Superior temporal gyrus (tissue), 1 donor: Measurements from ENCODE around the gene SF3A1.
"Not testable (repeated sequence)": the region's sequence is repeated elsewhere in the genome, so short reads cannot be mapped to it uniquely, and the experiment has no call there.

Experiments
- DNase-seq: peaks from one replicate; pipeline ENCODE4 v3.0.0-alpha.2; 2016; ENCODE audit errors: extremely low spot score

The SF3A1 gene, protein sequence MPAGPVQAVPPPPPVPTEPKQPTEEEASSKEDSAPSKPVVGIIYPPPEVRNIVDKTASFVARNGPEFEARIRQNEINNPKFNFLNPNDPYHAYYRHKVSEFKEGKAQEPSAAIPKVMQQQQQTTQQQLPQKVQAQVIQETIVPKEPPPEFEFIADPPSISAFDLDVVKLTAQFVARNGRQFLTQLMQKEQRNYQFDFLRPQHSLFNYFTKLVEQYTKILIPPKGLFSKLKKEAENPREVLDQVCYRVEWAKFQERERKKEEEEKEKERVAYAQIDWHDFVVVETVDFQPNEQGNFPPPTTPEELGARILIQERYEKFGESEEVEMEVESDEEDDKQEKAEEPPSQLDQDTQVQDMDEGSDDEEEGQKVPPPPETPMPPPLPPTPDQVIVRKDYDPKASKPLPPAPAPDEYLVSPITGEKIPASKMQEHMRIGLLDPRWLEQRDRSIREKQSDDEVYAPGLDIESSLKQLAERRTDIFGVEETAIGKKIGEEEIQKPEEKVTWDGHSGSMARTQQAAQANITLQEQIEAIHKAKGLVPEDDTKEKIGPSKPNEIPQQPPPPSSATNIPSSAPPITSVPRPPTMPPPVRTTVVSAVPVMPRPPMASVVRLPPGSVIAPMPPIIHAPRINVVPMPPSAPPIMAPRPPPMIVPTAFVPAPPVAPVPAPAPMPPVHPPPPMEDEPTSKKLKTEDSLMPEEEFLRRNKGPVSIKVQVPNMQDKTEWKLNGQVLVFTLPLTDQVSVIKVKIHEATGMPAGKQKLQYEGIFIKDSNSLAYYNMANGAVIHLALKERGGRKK

DNA sequence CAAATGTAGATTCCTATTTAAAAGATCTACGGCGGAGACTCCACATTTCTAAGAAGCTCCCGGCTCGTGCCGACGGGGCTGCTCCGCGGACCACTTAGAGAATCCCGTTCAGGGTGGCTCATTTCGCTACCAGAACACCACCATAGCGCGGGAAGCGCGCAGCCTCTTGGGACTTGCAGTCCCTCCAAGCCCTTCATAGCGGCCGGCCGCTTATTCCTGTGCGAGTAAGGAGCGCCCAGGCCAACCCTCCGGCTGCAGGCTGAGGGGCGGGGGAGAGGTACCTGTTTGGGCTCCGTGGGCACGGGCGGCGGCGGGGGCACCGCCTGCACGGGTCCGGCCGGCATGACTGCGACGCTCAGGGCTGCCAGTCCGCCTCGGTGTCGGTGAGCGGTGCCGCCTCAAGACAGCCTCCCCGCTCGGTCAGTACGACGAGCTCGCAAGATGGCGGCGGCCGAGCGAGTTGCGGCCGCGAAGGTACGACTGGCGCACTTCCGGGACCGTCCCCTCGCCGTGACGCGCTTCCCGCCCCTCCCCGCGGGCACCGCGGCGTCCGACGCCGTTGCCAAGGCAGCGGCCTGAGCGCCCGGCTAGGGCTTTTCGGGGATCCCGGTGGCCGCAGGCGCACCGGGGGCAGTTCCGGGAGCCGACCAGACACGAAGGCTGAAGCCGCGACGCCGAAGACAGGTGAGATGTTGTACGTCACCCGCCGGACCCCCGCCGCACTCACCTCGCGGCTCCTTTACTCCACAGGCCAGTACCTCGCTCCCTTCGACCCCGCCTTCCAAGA, at the start of gene SF3A1, which contains the start of gene CCDC157:
Gene SF3A1, minus strand, starts transcription at position 446 of the 787 bp plus-strand sequence. Its CDS starts 102 bp downstream, at position 344.
Gene CCDC157, plus strand, starts transcription at position 559 of the 787 bp plus-strand sequence. CDS start 8,994 bp downstream, outside the sequence.
- peak; percentile 91 for DNase-seq

DNA sequence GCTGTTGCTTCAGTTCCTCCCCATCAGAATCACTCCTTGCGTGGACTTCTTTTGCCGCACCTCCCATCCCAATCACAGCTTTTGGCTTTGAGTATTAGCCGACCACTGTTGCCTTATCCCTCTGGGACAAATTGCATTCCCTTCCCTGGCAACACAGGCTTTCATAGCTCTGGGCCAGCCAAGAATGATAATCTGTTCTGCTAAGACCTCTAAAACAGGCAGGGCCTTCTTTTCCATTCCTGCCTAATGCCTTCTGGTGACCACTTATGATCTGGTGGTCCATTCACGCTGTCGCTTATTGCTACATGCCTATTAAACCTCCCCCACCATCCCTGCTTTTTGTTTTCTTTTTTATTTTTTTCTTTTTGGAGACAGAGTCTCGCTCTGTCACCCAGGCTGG, 49.7 kb upstream of the SF3A1 start:
- DNase-seq = no peak

DNA sequence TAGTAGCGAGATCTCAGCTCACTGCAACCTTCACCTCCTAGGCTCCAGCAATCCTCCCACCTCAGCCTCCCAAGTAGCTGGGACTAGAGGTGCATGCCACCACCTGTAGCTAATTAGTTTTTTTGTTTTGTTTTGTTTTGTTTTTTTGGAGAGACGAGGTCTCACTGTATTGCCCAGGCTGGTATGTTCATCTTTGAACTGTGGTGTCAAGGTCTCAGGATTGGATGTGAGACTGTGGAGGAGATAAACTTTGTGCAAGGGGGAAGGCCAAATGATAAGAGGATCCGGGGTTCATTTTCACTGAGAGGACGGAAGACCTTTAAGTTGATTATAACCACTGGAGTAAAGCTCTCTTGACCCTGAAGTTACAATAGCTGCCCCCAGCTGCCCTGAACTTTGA, 49.0 kb upstream of the SF3A1 start:
- DNase-seq = no peak

DNA sequence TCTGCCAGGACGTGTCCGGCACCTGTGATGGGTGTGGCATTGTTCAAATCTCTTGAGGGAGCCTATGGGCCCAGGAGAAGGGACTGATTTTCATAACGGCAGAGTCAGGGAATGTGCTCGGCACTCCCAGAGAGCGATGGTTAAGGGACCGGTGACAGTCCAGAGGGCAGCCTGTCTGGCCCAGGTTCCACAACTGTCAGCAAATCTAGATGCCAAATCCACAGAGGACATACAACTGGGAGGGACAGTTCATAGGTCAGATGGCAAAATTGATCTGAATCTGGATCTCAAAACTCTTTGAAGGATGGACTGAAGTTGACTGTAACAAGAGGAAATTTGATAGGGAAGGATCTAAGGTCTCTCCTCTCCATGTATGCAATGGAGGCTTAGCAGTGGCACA, 47.6 kb upstream of the SF3A1 start:
- DNase-seq = no peak

DNA sequence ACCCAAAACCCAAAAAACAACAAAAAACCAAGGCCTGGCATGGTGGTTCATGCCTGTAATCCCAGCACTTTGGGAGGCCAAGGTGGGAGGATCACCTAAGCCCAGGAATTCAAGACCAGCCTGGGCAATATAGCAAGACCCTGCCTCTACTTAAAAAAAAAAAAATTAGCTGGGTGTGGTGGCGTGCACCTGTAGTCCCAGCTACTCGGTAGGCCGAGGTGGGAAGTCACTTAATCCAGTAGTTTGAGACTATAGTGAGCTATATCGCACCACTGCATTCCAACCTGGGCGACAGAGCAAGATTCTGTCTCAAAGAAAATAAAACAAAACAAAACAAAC, 46.0 kb upstream of the SF3A1 start:
- not testable (repeated sequence) for DNase-seq

DNA sequence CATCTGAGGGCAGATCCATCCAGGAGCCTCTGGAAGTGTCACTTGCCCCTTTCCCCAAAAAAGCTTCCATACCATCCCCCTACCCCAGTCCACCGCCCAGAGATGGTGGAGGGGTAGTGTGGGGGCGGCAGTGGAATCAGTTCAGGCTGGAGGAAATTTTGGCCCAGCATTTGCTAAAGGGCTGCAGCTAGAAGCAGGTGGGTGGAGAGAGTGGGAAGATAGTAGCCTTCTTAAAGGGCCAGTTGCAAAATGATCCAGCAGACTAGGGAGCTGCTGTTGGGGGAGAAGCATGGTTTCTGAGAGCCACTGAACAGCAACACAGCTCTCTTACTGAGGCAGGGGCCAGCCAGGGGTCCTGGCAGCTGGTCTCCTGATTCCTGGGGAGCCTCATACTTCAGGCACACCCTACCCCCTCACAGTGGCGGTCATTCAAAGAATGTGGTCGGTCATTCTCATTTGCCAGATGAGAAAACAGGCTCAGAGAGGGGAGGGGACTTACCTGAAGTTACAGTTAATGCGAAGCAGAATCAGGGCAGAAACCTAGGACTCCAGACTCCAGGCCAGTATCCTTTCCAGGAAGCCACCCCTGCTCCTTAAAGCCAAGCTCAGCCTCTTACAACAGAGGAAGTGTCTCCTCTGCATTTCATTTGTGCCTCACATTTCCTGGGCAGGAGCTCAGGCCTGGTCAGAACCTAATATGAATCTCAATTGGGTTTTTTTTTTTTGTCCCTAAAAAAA, 45.5 kb upstream of the SF3A1 start:
- DNase-seq = peak; percentile 51

DNA sequence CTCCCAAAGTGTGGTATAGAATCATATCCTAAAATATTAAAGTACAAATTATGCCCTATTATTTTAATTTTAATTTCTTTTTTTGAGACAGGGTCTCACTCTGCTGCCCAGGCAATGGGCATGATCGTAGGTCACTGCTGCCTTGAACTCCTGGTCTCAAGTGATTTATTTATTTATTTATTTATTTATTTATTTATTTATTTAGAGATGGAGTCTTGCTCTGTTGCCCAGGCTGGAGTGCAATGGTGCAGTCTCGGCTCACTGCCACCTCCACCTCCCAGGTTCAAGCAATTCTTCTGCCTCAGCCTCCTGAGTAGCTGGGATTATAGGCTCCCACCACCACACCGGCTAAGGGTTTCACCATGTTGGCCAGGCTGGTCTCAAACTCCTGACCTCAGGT, 44.3 kb upstream of the SF3A1 start:
- DNase-seq = not testable (repeated sequence)

DNA sequence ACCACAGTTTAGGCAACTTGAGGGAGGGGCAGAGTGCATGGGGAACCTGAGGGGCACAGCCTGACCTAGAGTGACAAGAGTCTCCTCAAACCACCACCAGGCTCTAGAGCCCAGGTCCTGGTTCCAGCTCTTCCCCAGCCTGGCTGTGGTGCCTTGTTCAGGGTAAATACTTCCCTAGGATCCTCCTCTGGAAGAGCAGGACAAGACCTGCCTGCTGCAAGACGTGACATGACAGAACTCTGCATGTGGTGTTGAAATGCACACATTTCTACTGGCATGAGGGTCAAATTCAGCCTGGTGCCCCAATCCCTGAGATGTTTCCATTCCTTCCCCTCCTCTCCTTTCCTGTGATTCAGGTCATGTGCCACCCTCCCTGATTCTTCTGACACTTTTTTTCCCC, 43.5 kb upstream of the SF3A1 start:
- DNase-seq = no peak

DNA sequence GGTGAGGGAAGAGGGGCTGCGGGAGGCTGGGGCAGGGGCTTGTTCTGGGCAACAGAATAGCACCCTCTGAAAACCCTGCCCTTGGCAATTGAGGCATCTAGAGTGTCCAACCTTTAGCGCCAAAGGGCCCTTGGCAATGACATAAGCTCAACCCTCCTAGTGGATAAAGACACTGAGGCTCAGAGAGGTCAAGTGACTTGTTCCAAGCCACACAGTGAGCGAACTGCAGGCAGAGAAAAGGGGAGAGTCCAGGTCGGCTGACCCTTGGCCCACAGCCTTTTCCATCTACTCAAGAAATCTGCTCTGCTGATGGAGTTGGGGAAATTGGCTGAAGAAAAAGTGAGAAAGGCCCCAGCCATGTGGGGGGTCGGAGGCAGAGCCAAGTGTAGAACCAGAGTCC, 43.0 kb upstream of the SF3A1 start:
- DNase-seq = no peak

DNA sequence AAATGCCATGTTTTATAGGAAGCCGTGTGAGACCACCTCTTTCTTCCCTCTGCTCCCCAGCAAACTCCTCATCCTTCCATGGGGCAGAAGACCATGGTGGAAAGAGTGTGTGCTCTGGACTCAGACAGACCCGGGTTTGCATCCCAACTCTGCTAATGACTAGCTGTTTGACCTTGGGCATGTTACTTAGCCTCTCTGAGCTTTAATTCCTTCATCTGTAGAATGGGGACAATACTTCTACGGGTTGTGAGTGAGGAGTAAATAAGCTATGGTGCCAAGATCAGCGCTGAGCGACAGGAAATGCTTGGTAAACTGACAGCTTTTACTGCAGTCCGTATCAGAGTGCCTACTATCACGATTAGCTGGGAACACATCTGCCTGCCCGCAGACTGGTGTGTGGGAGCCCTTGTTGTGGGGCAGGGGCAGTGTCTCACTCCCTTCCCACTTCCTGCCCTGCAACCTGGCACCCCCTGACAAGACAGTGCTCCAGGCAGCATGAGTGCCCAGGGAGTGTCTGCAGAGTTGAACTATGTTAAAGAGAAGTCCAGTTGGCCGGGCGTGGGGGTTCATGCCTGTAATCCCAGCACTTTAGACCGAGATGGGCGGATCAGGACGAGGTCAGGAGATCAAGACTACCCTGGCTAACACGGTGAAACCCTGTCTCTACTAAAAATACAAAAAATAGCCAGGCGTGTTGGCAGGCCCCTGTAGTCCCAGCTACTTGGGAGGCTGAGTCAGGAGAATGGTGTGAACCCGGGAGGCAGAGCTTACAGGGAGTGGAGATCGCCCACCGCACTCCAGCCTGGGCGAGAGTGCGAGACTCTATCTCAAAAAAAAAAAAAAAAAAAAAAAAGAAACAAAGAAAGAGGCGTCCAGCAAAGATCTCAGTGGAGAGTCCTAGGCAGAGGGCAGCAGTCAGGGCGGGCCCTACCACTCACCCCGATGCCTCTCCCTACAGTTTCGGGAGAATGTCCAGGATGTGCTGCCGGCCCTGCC, 42.3 kb upstream of the SF3A1 start:
- DNase-seq = peak; percentile 37

DNA sequence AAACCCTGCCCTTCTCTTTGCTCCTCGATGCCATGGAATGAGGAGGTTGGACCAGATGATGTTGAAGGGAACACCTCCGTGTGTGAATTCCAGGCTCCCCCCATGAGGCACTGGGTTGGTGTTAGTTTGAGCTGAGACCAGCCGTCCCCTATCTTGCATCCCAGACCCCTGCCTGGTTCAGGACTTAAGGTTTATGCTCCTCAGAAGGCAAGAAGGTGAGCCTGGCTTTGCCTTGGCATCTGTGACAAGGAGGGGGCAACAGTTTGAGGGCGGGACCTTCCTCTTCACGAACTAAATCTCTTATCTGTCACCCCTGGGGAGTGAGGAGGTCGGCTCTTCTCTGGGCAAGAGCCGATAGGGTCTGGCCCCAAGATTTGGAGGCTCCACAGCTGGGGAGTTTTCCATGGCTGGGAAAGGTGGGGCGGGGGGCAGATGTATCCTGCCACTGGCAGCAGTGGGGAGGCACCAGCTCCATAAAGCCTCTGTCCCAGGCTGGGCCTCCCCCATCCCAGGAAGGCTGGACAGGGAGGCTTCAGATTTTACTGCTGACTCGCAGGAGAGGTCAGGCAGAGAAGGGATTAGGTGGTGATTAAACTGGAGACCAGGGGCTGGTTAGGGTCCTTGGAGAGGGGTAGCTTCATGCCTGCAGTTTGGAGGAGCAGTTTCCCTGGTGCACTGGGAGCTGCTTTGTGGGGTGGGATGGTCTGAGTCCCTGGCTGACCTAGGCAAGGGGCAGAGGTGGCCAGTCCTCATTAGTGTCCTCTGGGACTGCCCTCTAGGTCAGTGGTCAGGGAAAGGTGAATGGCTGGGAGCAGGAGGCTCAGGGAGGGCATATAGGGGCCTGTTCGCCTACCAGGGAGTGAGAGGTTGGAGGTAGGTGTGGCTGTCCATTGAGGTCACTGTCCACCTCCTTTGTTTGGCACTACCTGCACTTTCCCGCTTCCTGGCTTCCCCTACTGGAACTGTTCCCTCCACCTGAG, 41.3 kb upstream of the SF3A1 start:
- DNase-seq = no peak

DNA sequence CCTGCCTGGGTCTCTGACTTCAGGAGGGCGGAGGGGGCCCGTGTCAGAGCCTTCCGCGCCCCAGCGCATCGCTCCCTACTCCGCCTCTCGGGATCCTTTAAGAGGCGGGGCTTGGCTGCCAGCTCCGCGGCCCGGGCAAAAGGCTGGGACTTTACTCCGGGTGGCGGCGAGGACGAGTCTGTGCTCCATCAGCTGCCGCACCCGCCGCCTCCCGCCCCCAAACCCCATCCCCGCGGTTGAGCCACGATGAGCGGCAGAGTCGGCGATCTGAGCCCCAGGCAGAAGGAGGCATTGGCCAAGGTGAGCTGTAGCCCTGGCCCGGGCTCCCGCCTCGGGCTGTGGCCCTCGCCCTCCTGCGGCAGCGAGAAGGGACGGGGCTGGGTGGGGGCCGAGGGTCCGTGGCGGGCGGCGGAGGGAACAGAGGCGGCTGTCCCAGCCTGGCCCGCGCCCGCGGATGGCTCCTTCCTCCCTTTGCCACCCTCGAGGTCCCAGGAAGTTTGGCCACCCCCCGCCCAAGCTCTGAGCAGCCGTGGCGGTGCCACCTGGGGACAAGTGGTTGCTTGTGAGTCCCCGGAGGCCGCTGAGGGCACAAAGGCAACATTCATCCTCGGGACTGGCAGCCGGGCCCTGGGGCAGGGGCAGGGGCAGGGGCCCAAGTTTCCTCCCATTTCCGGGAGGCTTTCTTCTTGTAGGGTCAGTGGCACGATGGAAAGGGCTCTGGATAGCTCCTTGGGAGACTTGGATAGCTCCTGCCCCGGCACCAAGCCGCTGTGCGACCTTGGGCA, 40.4 kb upstream of the SF3A1 start, which contains the start of gene SEC14L2:
Gene SEC14L2, plus strand, starts transcription at position 148 of the 785 bp plus-strand sequence. Its CDS starts 99 bp downstream, at position 247.
- DNase-seq = peak; percentile 78

DNA sequence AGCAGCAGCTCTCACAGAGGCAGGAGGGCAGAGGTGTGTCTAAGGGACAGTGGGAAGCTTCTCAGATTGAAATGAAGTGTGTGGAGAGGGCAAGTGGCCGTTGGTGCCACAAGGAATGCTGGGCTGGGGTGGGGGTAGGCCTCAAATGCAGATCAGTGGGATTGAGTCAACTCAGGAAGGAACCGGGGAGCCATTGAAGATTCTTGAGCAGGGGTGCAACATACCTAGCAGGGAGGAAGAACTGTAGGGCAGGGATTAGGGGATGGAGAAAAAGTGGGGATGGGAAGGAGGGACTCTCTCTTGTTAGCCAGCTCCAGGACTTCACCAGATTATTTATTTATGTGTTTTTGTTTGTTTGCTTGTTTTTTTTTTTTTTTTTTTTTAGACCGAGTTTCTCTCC, 37.2 kb upstream of the SF3A1 start:
- DNase-seq = no peak

DNA sequence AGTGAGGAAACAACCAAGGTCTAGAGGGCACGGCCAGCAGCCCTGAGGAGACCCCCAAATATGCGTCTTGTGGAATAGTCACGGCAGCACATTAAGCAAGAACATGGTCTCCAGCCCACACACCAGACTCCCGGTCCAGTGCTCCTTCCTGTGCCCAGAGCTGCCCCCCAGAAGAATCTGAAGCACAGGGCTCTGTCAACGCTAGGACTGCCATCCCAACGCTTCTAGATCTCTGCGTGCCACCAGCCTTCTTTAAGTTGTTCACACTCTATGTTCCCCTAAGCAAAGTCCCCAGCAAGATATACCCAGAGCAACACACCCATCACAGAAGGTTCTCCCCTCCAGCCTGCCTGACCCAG, 36.6 kb upstream of the SF3A1 start:
- no peak for DNase-seq

DNA sequence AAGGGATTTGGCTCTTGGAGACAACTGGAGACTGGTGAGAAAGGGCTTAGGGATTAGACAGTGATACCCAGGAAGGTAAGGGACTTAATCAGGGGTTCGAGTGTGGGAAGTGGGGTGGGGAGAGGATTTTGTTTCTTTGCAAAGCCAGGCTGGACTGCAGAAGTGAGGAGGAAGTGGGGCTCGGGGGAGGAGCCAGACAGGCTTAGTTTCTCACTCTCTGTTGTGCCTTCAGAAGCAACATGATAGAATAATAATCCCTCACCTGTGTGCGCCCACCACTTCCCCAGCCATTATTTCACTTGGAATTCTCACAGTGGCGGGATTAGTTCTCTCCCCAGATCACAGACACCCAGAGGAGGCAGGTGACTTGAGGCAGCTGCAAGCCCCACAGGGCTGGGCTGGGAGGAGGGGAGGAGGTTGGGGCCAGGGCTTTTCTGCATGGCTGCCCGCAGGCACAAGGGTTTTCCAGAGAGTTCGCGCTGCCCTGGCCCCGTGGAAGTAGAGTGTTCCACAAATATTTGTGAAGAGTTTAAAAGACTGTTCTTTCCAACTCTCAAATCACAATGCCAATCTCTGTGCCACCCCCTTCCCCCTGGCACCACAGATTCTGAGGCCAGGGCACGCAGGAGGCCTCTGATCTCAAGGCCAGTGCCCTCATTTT, 36.1 kb upstream of the SF3A1 start:
- DNase-seq = no peak

DNA sequence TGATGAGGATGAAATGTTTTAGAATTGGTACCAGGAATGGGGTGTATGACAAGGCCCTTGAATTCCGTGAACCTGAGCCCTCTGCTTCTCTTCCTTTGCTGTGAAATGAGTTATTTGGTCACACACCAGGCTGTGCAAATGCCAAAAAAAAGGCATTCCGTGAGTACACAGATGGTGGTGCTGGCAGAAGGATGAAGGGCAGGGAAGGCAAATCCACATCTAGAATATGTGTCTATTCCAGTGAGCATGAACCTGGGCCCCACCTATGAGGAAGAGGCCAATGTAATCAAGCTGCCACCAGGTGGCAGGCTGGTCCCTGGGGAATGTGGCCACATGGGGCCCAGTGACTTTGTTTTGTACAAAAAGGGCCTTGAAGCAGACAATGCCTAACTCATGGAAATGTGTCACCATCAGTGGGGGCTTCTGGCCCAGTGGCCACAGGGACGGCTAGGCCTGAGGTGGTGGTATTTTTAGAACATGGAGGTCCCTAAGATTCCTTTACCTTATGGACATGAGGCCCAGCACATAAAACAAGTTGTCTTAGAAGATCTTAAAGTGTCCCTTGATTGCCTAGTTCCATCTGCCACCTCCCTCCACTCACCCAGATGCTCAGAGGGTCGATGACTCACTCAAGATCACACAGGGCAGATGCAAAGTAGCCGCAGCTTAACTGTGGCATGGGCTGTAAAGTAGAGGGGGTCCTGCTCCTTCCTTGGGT, 34.4 kb upstream of the SF3A1 start:
- peak; percentile 94 for DNase-seq
